22Rv1 (cell line): Measurements from ENCODE around the gene CD48.

ENCODE experiments used
- H3K27ac ChIP-seq: fragments of 450-650 bp; 2 replicates; pipeline ENCODE4 v1.5.1; 2017
- CTCF ChIP-seq: fragments of 450-650 bp; IDR thresholded peaks from 2 replicates; pipeline ENCODE4 v1.5.1; 2017; ENCODE audit warnings: mild to moderate bottlenecking
- ZFX ChIP-seq: fragments of 450-650 bp; IDR thresholded peaks from 2 replicates; pipeline ENCODE4 v1.6.1; 2017; ENCODE audit warnings: antibody characterized with exemption, borderline replicate concordance

Gene CD48

GRCh38 chr1:160646711-160647328, 64.8 kb downstream of the CD48 start, which contains the start of gene SLAMF1:
SLAMF1 (minus strand) TSS chr1:160647044; CDS start chr1:160646945, 99 bp downstream.
- TF ChIP-seq ZFX: no peak
- TF ChIP-seq CTCF: no peak
- H3K27ac ChIP-seq: no peak within 1 kb of the TSS

GRCh38 chr1:160646180-160646579, 65.4 kb downstream of the CD48 start:
- H3K27ac ChIP-seq: no peak overlapping the region
- TF ChIP-seq CTCF (no peak), ZFX (no peak)

GRCh38 chr1:160645386-160646130, 66.1 kb downstream of the CD48 start:
- H3K27ac ChIP-seq: no peak overlapping the region
- TF ChIP-seq CTCF (no peak), ZFX (no peak)

GRCh38 chr1:160644399-160644798, 67.2 kb downstream of the CD48 start:
- TF ChIP-seq CTCF: no peak
- no peak for TF ChIP-seq ZFX
- H3K27ac ChIP-seq: no peak overlapping the region

- H3K27ac ChIP-seq: no peak overlapping the region
- no peak for TF ChIP-seq ZFX
- TF ChIP-seq CTCF: no peak
Observed at GRCh38 chr1:160643138-160643537, 68.5 kb downstream of the CD48 start.

- TF ChIP-seq ZFX (no peak), CTCF (no peak)
- no peak overlapping the region for H3K27ac ChIP-seq
Observed at GRCh38 chr1:160642281-160642644, 69.4 kb downstream of the CD48 start.
